Activated T-helper 17 cell treated with anti-CD3 and anti-CD28 coated beads, Interleukin-2, amount 50 U/mL, for 72 hours (primary cell): ENCODE results near the gene DNM1. TPM values are rescaled to one million over a fixed set of nuclear protein-coding genes. Genes with fewer than 3 reads are reported as not detected.
"Not testable (repeated sequence)": the region's sequence is repeated elsewhere in the genome, so short reads cannot be mapped to it uniquely, and the experiment has no call there.

Source experiments
- ATAC-seq: fragments of 150-1000 bp; cut with Tn5 transposase; replicated peaks from 2 replicates; pipeline ENCODE4 v1.10.0; 2021; ENCODE audit warnings: mild to moderate bottlenecking, moderate library complexity
- H3K27ac Mint-ChIP-seq: one replicate; pipeline ENCODE4 v1.8.0; 2022; ENCODE audit warnings: mixed read lengths
- H3K27me3 Mint-ChIP-seq: one replicate; pipeline ENCODE4 v1.8.0; 2022; ENCODE audit warnings: mixed read lengths
- H3K36me3 Mint-ChIP-seq: one replicate; pipeline ENCODE4 v1.8.0; 2022; ENCODE audit warnings: low read depth, mild to moderate bottlenecking, mixed read lengths
- H3K4me1 Mint-ChIP-seq: one replicate; pipeline ENCODE4 v1.8.0; 2022; ENCODE audit warnings: mixed read lengths
- H3K4me3 Mint-ChIP-seq: one replicate; pipeline ENCODE4 v1.8.0; 2022; ENCODE audit warnings: mild to moderate bottlenecking, mixed read lengths
- H3K9me3 Mint-ChIP-seq: one replicate; pipeline ENCODE4 v1.8.0; 2022; ENCODE audit warnings: mixed read lengths
- total RNA-seq, 2 donors: library from RNA; stranded (reverse); gene quantifications; one replicate each; pipeline ENCODE4 v1.2.3, GENCODE V29; 2022

The DNM1 gene
- total RNA-seq, 2 donors from 2014 or later = 0.84 to 9.2 TPM

- Mint-ChIP-seq H3K9me3 (no peaks in the 10 kb centered on the region), H3K27me3 (no peaks in the 10 kb centered on the region), H3K4me3 (no peak overlapping the region), H3K27ac (no peak overlapping the region), H3K36me3 (no peaks in the 10 kb centered on the region), H3K4me1 (peaks cover 6% of the 10 kb centered on the region)
- no peak for ATAC-seq
Measured at GRCh38 chr9:128219831-128220230, 16.7 kb downstream of the DNM1 start.

- Mint-ChIP-seq H3K27ac (no peak overlapping the region), H3K4me1 (peaks cover 6% of the 10 kb centered on the region), H3K4me3 (no peak overlapping the region), H3K36me3 (no peaks in the 10 kb centered on the region), H3K9me3 (no peaks in the 10 kb centered on the region), H3K27me3 (no peaks in the 10 kb centered on the region)
- no peak for ATAC-seq
Measured at GRCh38 chr9:128222026-128222425, 18.8 kb downstream of the DNM1 start.

- no peak overlapping the region for H3K27ac Mint-ChIP-seq
- no peaks in the 10 kb centered on the region for H3K27me3 Mint-ChIP-seq
- H3K4me3 Mint-ChIP-seq = no peak overlapping the region
- H3K4me1 Mint-ChIP-seq = peaks cover 6% of the 10 kb centered on the region
- H3K9me3 Mint-ChIP-seq = no peaks in the 10 kb centered on the region
- ATAC-seq = no peak
- H3K36me3 Mint-ChIP-seq = no peaks in the 10 kb centered on the region
Measured at GRCh38 chr9:128222880-128223670, 19.9 kb downstream of the DNM1 start.

GRCh38 chr9:128224877-128225276 is 21.7 kb downstream of the DNM1 start:
- Mint-ChIP-seq H3K27me3 (no peaks in the 10 kb centered on the region), H3K9me3 (no peaks in the 10 kb centered on the region), H3K4me3 (no peak overlapping the region), H3K27ac (no peak overlapping the region), H3K36me3 (no peaks in the 10 kb centered on the region), H3K4me1 (no peaks in the 10 kb centered on the region)
- no peak for ATAC-seq

GRCh38 chr9:128225770-128226411 is 22.7 kb downstream of the DNM1 start:
- no peaks in the 10 kb centered on the region for H3K4me1 Mint-ChIP-seq
- no peak overlapping the region for H3K4me3 Mint-ChIP-seq
- no peak overlapping the region for H3K27ac Mint-ChIP-seq
- no peaks in the 10 kb centered on the region for H3K9me3 Mint-ChIP-seq
- no peaks in the 10 kb centered on the region for H3K36me3 Mint-ChIP-seq
- no peak for ATAC-seq
- no peaks in the 10 kb centered on the region for H3K27me3 Mint-ChIP-seq

GRCh38 chr9:128226412-128226801 is 23.2 kb downstream of the DNM1 start:
- Mint-ChIP-seq H3K4me3 (no peak overlapping the region), H3K27me3 (no peaks in the 10 kb centered on the region), H3K4me1 (no peaks in the 10 kb centered on the region), H3K9me3 (no peaks in the 10 kb centered on the region), H3K27ac (no peak overlapping the region), H3K36me3 (no peaks in the 10 kb centered on the region)
- no peak for ATAC-seq

- not testable (repeated sequence) for H3K4me1 Mint-ChIP-seq, ATAC-seq, H3K36me3 Mint-ChIP-seq, H3K27me3 Mint-ChIP-seq, H3K9me3 Mint-ChIP-seq, H3K27ac Mint-ChIP-seq, H3K4me3 Mint-ChIP-seq
Measured at GRCh38 chr9:128230897-128231296, 27.7 kb downstream of the DNM1 start.

GRCh38 chr9:128231638-128232527 is 28.7 kb downstream of the DNM1 start:
- Mint-ChIP-seq H3K27ac (no peak overlapping the region), H3K4me1 (no peaks in the 10 kb centered on the region), H3K9me3 (no peaks in the 10 kb centered on the region), H3K4me3 (no peak overlapping the region), H3K27me3 (peaks cover 9% of the 10 kb centered on the region), H3K36me3 (no peaks in the 10 kb centered on the region)
- no peak for ATAC-seq

GRCh38 chr9:128232528-128233428 is 29.6 kb downstream of the DNM1 start:
- no peaks in the 10 kb centered on the region for H3K4me1 Mint-ChIP-seq
- ATAC-seq = no peak

GRCh38 chr9:128233817-128234406 is 30.7 kb downstream of the DNM1 start:
- Mint-ChIP-seq H3K4me3 (no peak overlapping the region), H3K9me3 (no peaks in the 10 kb centered on the region), H3K27ac (no peak overlapping the region), H3K36me3 (no peaks in the 10 kb centered on the region), H3K27me3 (peaks cover 9% of the 10 kb centered on the region), H3K4me1 (no peaks in the 10 kb centered on the region)
- ATAC-seq = no peak

More at GRCh38 chr9:128232528-128233428, 29.6 kb downstream of the DNM1 start:
- no peak overlapping the region for H3K4me3 Mint-ChIP-seq
- no peak overlapping the region for H3K27ac Mint-ChIP-seq
- no peaks in the 10 kb centered on the region for H3K9me3 Mint-ChIP-seq
- no peaks in the 10 kb centered on the region for H3K36me3 Mint-ChIP-seq
- H3K27me3 Mint-ChIP-seq = peaks cover 9% of the 10 kb centered on the region

GRCh38 chr9:128242124-128242523 is 38.9 kb downstream of the DNM1 start:
- Mint-ChIP-seq H3K9me3 (no peaks in the 10 kb centered on the region), H3K27me3 (peaks cover 16% of the 10 kb centered on the region)
- ATAC-seq = no peak

GRCh38 chr9:128242828-128243214 is 39.6 kb downstream of the DNM1 start:
- Mint-ChIP-seq H3K9me3 (no peaks in the 10 kb centered on the region), H3K36me3 (no peaks in the 10 kb centered on the region), H3K4me1 (no peaks in the 10 kb centered on the region), H3K4me3 (no peak overlapping the region), H3K27ac (no peak overlapping the region), H3K27me3 (peaks cover 16% of the 10 kb centered on the region)
- no peak for ATAC-seq

More at GRCh38 chr9:128242124-128242523, 38.9 kb downstream of the DNM1 start:
- no peaks in the 10 kb centered on the region for H3K36me3 Mint-ChIP-seq
- H3K4me3 Mint-ChIP-seq = no peak overlapping the region
- no peaks in the 10 kb centered on the region for H3K4me1 Mint-ChIP-seq
- no peak overlapping the region for H3K27ac Mint-ChIP-seq

GRCh38 chr9:128243215-128244018 is 40.2 kb downstream of the DNM1 start:
- Mint-ChIP-seq H3K9me3 (no peaks in the 10 kb centered on the region), H3K27me3 (peaks cover 16% of the 10 kb centered on the region), H3K36me3 (no peaks in the 10 kb centered on the region), H3K4me3 (no peak overlapping the region), H3K27ac (no peak overlapping the region), H3K4me1 (no peaks in the 10 kb centered on the region)
- no peak for ATAC-seq
